Measurements from ENCODE around the gene OVOL2.

Gene OVOL2

DNA sequence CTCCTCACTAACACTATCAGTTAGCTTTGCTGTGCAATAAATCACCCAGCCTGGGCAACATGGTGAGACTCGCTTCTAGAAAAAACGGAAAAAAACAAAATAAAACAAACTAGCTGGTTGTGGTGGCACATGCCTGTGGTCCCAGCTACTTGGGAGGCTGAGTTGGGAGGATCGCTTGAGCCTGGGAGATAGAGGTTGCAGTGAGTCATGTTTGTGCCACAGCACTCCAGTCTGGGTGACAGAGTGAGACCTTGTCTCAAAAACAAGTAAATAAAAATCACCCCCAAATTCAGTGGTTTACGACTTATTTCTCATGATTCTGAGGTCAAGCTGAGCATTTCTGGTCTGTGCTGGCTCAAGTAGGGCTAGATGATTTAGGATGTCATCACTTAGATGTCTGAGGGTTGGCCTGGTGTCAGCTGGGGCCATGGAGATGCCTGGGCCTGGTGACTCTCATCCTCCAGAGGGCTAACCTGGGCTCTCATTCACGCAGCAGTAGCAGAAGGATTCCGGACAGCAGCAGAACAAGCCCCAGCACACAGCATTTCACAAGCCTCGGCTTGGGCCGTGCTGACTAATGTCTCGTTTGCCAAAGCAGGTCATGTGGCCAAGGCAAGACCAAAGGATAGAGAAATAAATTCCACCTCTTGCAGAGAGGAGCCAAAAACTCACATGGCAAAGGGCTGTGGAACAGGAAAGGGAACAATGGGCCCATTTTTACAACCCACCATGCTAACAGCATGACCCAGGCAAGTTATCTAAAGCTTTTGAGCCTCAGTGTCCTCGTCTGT, 56.4 kb downstream of the OVOL2 start:
- H3K4me2 ChIP-seq = no peak overlapping the region
- no peak for TF ChIP-seq CTCF (conservative IDR thresholded peaks at IDR 0.05; ENCODE audit: low read depth, low read length)
- peaks cover 8% of the 10 kb centered on the region for H3K4me1 ChIP-seq (ENCODE audit: low read depth, poor library complexity, severe bottlenecking)
- no peak overlapping the region for H2AFZ ChIP-seq (ENCODE audit: low read depth)
- H3K79me2 ChIP-seq (ENCODE audit: insufficient read depth, low read depth) = no peaks in the 10 kb centered on the region
- H3K36me3 ChIP-seq (ENCODE audit: insufficient read depth) = no peaks in the 10 kb centered on the region
- H3K4me3 ChIP-seq (IDR thresholded peaks at IDR 0.05; ENCODE audit: insufficient read depth, low read depth, low read length) = no peak overlapping the region
- H3K27me3 ChIP-seq (ENCODE audit: insufficient read depth, low read depth) = no peaks in the 10 kb centered on the region
- no peaks in the 10 kb centered on the region for H4K20me1 ChIP-seq (ENCODE audit: insufficient read depth)
- no peak overlapping the region for H3K9ac ChIP-seq
- no peak overlapping the region for H3K27ac ChIP-seq

DNA sequence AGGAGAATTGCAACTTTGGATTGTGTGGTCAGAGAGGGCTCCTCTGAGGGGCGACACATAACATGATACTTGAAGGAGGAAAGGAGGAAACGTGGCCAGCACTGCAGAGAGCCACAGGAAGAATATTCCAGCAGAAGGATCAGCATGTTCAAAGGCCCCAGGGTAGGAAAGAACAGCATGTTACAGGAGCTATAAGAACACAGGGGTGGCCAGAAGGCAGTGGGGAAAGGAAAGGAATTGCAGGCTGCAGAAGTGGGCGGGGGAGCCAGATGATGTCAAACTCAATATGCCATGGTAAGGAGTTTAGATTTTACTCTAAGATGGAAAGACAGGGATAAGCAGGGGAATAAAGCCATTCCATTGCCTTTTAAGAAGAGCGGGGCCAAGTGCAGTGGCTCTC, 58.1 kb downstream of the OVOL2 start:
- Histone ChIP-seq H2AFZ (ENCODE audit: low read depth) (no peak overlapping the region), H3K27me3 (ENCODE audit: insufficient read depth, low read depth) (no peaks in the 10 kb centered on the region), H3K4me3 (IDR thresholded peaks at IDR 0.05; ENCODE audit: insufficient read depth, low read depth, low read length) (no peak overlapping the region), H3K27ac (no peak overlapping the region), H3K4me2 (no peak overlapping the region), H3K79me2 (ENCODE audit: insufficient read depth, low read depth) (no peaks in the 10 kb centered on the region), H3K9ac (no peak overlapping the region), H3K36me3 (ENCODE audit: insufficient read depth) (no peaks in the 10 kb centered on the region), H4K20me1 (ENCODE audit: insufficient read depth) (no peaks in the 10 kb centered on the region), H3K4me1 (ENCODE audit: low read depth, poor library complexity, severe bottlenecking) (peaks cover 8% of the 10 kb centered on the region)
- no peak for TF ChIP-seq CTCF (conservative IDR thresholded peaks at IDR 0.05; ENCODE audit: low read depth, low read length)

DNA sequence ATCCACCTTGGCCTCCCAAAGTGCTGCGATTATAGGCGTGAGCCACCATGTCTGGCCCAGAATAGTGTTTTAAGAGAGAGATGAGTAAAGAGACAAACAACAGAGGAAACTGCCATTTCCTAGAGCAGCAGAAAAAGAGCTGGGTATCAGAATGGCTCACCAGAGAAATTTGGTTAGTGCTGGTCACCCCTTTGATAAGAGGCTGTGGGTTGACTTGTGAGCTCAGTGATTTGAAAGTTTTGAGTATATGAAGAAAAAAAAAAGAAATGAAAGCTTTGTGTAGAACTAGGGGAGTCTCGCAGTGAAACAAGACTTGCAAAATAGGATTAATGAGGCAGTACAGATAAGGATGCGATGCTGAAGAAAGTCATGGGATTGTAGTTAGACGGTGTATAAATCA, 59.3 kb downstream of the OVOL2 start:
- H3K36me3 ChIP-seq (ENCODE audit: insufficient read depth) = no peaks in the 10 kb centered on the region
- H3K27me3 ChIP-seq (ENCODE audit: insufficient read depth, low read depth) = no peaks in the 10 kb centered on the region
- H3K9ac ChIP-seq = no peak overlapping the region
- no peak overlapping the region for H3K4me2 ChIP-seq
- no peak for TF ChIP-seq CTCF (conservative IDR thresholded peaks at IDR 0.05; ENCODE audit: low read depth, low read length)
- no peak overlapping the region for H3K4me3 ChIP-seq (IDR thresholded peaks at IDR 0.05; ENCODE audit: insufficient read depth, low read depth, low read length)
- H4K20me1 ChIP-seq (ENCODE audit: insufficient read depth) = no peaks in the 10 kb centered on the region
- H3K27ac ChIP-seq = no peak overlapping the region
- H3K79me2 ChIP-seq (ENCODE audit: insufficient read depth, low read depth) = no peaks in the 10 kb centered on the region
- H2AFZ ChIP-seq (ENCODE audit: low read depth) = no peak overlapping the region
- H3K4me1 ChIP-seq (ENCODE audit: low read depth, poor library complexity, severe bottlenecking) = peaks cover 1% of the 10 kb centered on the region

DNA sequence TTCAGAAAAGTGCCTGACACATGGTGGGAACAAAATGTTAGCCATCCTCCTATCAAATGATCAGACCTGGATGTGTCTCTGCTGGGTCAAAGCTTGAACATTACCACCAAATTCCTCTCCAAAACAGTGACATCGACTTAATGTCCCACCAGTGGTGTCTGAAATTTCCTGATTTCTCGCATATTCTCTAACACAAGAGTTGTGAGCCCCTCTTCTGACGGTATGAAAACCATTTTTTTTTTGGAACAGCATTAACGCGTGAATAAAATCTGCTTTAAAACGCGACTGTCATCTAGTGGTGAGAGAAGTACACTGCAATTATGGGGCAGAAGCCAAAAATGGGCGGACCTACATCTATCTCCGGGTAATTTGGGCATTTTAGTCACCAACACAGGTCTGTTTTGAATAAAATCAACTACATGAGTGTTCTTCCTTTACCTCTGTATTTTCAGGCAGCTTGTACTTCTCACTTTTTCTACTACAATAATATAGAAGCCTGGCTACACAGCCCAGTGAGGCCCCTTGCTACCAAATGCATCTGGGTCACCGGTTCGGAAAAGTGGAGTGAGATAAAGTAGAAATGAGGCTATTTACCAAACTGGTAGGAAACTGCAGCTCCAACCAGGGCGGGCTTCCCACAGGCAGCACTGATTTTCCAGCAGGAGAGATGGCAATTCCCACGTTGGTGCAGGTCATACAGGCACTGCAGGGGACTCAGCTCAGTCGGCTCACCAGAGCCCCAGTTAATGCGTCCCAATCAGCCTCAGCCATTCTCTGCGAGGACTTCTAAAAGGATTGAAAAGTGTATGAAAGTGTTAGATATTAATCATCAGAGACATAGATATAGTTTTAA, 61.5 kb downstream of the OVOL2 start:
- Histone ChIP-seq H3K4me1 (ENCODE audit: low read depth, poor library complexity, severe bottlenecking) (no peaks in the 10 kb centered on the region), H4K20me1 (ENCODE audit: insufficient read depth) (no peaks in the 10 kb centered on the region), H3K27ac (no peak overlapping the region), H3K27me3 (ENCODE audit: insufficient read depth, low read depth) (no peaks in the 10 kb centered on the region), H3K36me3 (ENCODE audit: insufficient read depth) (no peaks in the 10 kb centered on the region), H3K79me2 (ENCODE audit: insufficient read depth, low read depth) (no peaks in the 10 kb centered on the region), H3K4me3 (IDR thresholded peaks at IDR 0.05; ENCODE audit: insufficient read depth, low read depth, low read length) (no peak overlapping the region), H3K9ac (no peak overlapping the region), H2AFZ (ENCODE audit: low read depth) (peak overlapping the region; percentile 34; the same call in 1 of the 2 replicates), H3K4me2 (no peak overlapping the region)
- peak; percentile 86 for TF ChIP-seq CTCF (conservative IDR thresholded peaks at IDR 0.05; ENCODE audit: low read depth, low read length)
